ENCODE data around the gene SPNS3.

DNA sequence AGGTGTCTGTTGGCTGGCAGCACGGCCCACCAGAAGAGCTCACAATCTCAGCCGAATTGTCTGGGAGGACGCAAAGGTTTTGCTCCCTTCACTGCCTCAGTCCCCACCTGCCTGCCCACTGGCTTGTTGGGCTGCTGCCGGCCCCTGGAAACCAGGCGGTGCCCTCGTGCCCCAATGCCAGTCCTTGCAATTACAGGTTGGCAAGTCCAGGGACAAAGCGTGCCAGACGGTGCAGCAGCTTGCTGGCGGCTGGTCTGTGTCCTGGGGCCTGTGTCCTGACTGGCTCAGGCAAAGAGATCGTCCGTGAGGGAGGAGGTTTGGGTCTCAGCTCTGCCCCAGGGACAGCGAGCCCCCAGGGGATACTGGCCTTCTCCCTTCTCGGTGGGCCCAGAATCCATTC is 40.4 kb downstream of the SPNS3 start:
- TF ChIP-seq SUZ12 (IDR thresholded peaks at IDR 0.05) = no peak
- no peak for TF ChIP-seq CTBP1 (IDR thresholded peaks at IDR 0.05; ENCODE audit: borderline replicate concordance)
- no peak for TF ChIP-seq ELF4 (IDR thresholded peaks at IDR 0.05)
- TF ChIP-seq FOXM1 (IDR thresholded peaks at IDR 0.05; ENCODE audit: borderline replicate concordance) = no peak
- no peak for TF ChIP-seq HDGF (IDR thresholded peaks at IDR 0.05; ENCODE audit: borderline replicate concordance)
- no peak for TF ChIP-seq SP1 (IDR thresholded peaks at IDR 0.05)
- no peak for TF ChIP-seq TARDBP (IDR thresholded peaks at IDR 0.05)
- TF ChIP-seq BHLHE40 (IDR thresholded peaks at IDR 0.05; ENCODE audit: borderline replicate concordance) = no peak
- TF ChIP-seq L3MBTL2 (conservative IDR thresholded peaks at IDR 0.05) = no peak
- TF ChIP-seq ZNF384 (IDR thresholded peaks at IDR 0.05) = no peak
- no peak for TF ChIP-seq ARNT (IDR thresholded peaks at IDR 0.05)
- no peak for TF ChIP-seq NFRKB (IDR thresholded peaks at IDR 0.05)
